H9 (cell line): ENCODE results near the gene ACOXL. TPM values are rescaled to one million over a fixed set of nuclear protein-coding genes. Genes with fewer than 3 reads are reported as not detected.

ENCODE experiments used
- DNase-seq: peaks from one replicate; pipeline ENCODE4 v3.0.0-alpha.2; 2017
- H2AFZ ChIP-seq: one replicate; pipeline ENCODE4 v1.6.1; 2013; ENCODE audit warnings: mild to moderate bottlenecking, low read length, control low read depth, moderate library complexity
- H2AK5ac ChIP-seq: 2 replicates; pipeline ENCODE4 v1.6.1; 2013; ENCODE audit warnings: low read length, control low read depth, mixed read lengths; ENCODE audit not compliant: insufficient read length
- H2BK120ac ChIP-seq: one replicate; pipeline ENCODE4 v1.6.1; 2013; ENCODE audit warnings: low read depth, mild to moderate bottlenecking, low read length, control low read depth, inconsistent platforms; ENCODE audit not compliant: poor library complexity, severe bottlenecking
- H2BK12ac ChIP-seq: 2 replicates; pipeline ENCODE4 v1.6.1; 2013; ENCODE audit warnings: low read length, control low read depth, mixed read lengths, low read depth; ENCODE audit not compliant: insufficient read length
- H2BK15ac ChIP-seq: 2 replicates; pipeline ENCODE4 v1.6.1; 2013; ENCODE audit warnings: low read depth, low read length, control low read depth
- H2BK20ac ChIP-seq: one replicate; pipeline ENCODE4 v1.6.1; 2013; ENCODE audit warnings: low read depth, mild to moderate bottlenecking, low read length, control low read depth, inconsistent platforms; ENCODE audit not compliant: poor library complexity, severe bottlenecking
- H2BK5ac ChIP-seq: 2 replicates; pipeline ENCODE4 v1.6.1; 2013; ENCODE audit warnings: low read length, control low read depth, mixed read lengths; ENCODE audit not compliant: insufficient read length
- H3K14ac ChIP-seq: 2 replicates; pipeline ENCODE4 v1.6.1; 2013; ENCODE audit warnings: low read length, control low read depth; ENCODE audit not compliant: insufficient read depth
- H3K18ac ChIP-seq: 2 replicates; pipeline ENCODE4 v1.6.1; 2013; ENCODE audit warnings: low read depth, mild to moderate bottlenecking, mixed read lengths, low read length, control low read depth; ENCODE audit not compliant: insufficient read length
- H3K23ac ChIP-seq: 2 replicates; pipeline ENCODE4 v1.6.1; 2013; ENCODE audit warnings: low read length, control low read depth, mixed read lengths, low read depth; ENCODE audit not compliant: insufficient read length
- H3K23me2 ChIP-seq: 2 replicates; pipeline ENCODE4 v1.6.1; 2013; ENCODE audit warnings: low read depth, mild to moderate bottlenecking, mixed read lengths, low read length, control low read depth; ENCODE audit not compliant: insufficient read length, poor library complexity, severe bottlenecking
- H3K27ac ChIP-seq: 2 replicates; pipeline ENCODE4 v1.5.1; 2013; ENCODE audit warnings: low read length, control low read depth, mixed read lengths, low read depth; ENCODE audit not compliant: insufficient read length
- H3K27me3 ChIP-seq: 2 replicates; pipeline ENCODE4 v1.6.1; 2013; ENCODE audit warnings: low read length, control low read depth, inconsistent platforms; ENCODE audit not compliant: insufficient read depth
- H3K4ac ChIP-seq: 2 replicates; pipeline ENCODE4 v1.6.1; 2013; ENCODE audit warnings: low read depth, mild to moderate bottlenecking, control low read depth, inconsistent platforms, low read length, moderate library complexity
- H3K4me1 ChIP-seq: 2 replicates; pipeline ENCODE4 v1.6.1; 2013; ENCODE audit warnings: low read length, control low read depth, inconsistent platforms; ENCODE audit not compliant: insufficient read depth
- H3K4me2 ChIP-seq: 2 replicates; pipeline ENCODE4 v1.6.1; 2013; ENCODE audit warnings: low read length, control low read depth, mixed read lengths; ENCODE audit not compliant: insufficient read length, insufficient read depth
- H3K56ac ChIP-seq: 2 replicates; pipeline ENCODE4 v1.6.1; 2013; ENCODE audit warnings: low read depth, mild to moderate bottlenecking, mixed read lengths, low read length, control low read depth; ENCODE audit not compliant: insufficient read length
- H3K79me1 ChIP-seq: 2 replicates; pipeline ENCODE4 v1.6.1; 2013; ENCODE audit warnings: low read depth, mild to moderate bottlenecking, moderate library complexity, low read length, control low read depth, inconsistent platforms; ENCODE audit not compliant: insufficient read depth, poor library complexity, severe bottlenecking
- H3K79me2 ChIP-seq: 2 replicates; pipeline ENCODE4 v1.6.1; 2013; ENCODE audit warnings: low read length, control low read depth, inconsistent platforms; ENCODE audit not compliant: insufficient read depth
- H3K9ac ChIP-seq: 2 replicates; pipeline ENCODE4 v1.6.1; 2013; ENCODE audit warnings: low read length, control low read depth, mixed read lengths; ENCODE audit not compliant: insufficient read length; ENCODE audit errors: extremely low read depth
- H3K9me3 ChIP-seq: one replicate; pipeline ENCODE4 v1.6.1; 2013; ENCODE audit warnings: low read depth, low read length, inconsistent platforms; ENCODE audit not compliant: control insufficient read depth
- H3T11ph ChIP-seq: one replicate; pipeline ENCODE4 v1.6.1; 2013; ENCODE audit warnings: mild to moderate bottlenecking, low read length, control low read depth, inconsistent platforms
- H4K20me1 ChIP-seq: one replicate; pipeline ENCODE4 v1.6.1; 2013; ENCODE audit not compliant: control insufficient read depth, insufficient read length, insufficient read depth
- H4K5ac ChIP-seq: 2 replicates; pipeline ENCODE4 v1.6.1; 2013; ENCODE audit warnings: low read depth, mild to moderate bottlenecking, mixed read lengths, low read length, control low read depth; ENCODE audit not compliant: insufficient read length
- H4K8ac ChIP-seq: replicated peaks from 2 replicates; pipeline ENCODE4 v1.6.1; 2013; ENCODE audit warnings: low read length, control low read depth, mixed read lengths, low read depth; ENCODE audit not compliant: insufficient read length
- H4K91ac ChIP-seq: 2 replicates; pipeline ENCODE4 v1.6.1; 2013; ENCODE audit warnings: low read depth, mild to moderate bottlenecking, moderate library complexity, mixed read lengths, low read length, control low read depth; ENCODE audit not compliant: insufficient read length
- H3K27ac Mint-ChIP-seq, 3 experiments: 2 replicates in 2 of 3; 3 replicates in 1 of 3; pipeline ENCODE4 v1.8.0; 2020 to 2021; ENCODE audit warnings: mixed read lengths in 3 of 3, mild to moderate bottlenecking in 1 of 3, moderate library complexity in 1 of 3
- H3K27me3 Mint-ChIP-seq: 2 replicates; pipeline ENCODE4 v1.8.0; 2021; ENCODE audit warnings: low read depth, mild to moderate bottlenecking, moderate library complexity, mixed read lengths
- H3K36me3 Mint-ChIP-seq, 3 experiments: 2 replicates in 2 of 3; 3 replicates in 1 of 3; pipeline ENCODE4 v1.8.0; 2020 to 2021; ENCODE audit warnings: low read depth in 3 of 3, mixed read lengths in 3 of 3; ENCODE audit not compliant: insufficient read depth in 1 of 3
- H3K4me1 Mint-ChIP-seq, 2 experiments: 2 replicates each; pipeline ENCODE4 v1.8.0; 2020; ENCODE audit warnings: mixed read lengths in 2 of 2
- H3K4me3 Mint-ChIP-seq, 2 experiments: 2 replicates in 1 of 2; 3 replicates in 1 of 2; pipeline ENCODE4 v1.8.0; 2020 to 2021; ENCODE audit warnings: mild to moderate bottlenecking in 2 of 2, mixed read lengths in 2 of 2, moderate library complexity in 1 of 2
- H3K9me3 Mint-ChIP-seq, 2 experiments: 2 replicates in 1 of 2; 3 replicates in 1 of 2; pipeline ENCODE4 v1.8.0; 2020; ENCODE audit warnings: mild to moderate bottlenecking in 2 of 2, mixed read lengths in 2 of 2, moderate library complexity in 1 of 2
- CTCF ChIP-seq: fragments of 200-600 bp; sonication (generic); conservative IDR thresholded peaks from 3 replicates; pipeline ENCODE4 v1.8.0; 2021; ENCODE audit warnings: antibody characterized with exemption, mild to moderate bottlenecking
- WGBS: extraction: QIAGEN DNeasy Blood & Tissue Kit; methylation state at CpG from one replicate; pipeline ENCODE4 v1.1.7; 2013; ENCODE audit warnings: missing lambda C conversion rate, low lambda C conversion rate, mixed read lengths; ENCODE audit not compliant: insufficient read length; ENCODE audit errors: extremely low coverage; 5-methylcytosine and 5-hydroxymethylcytosine counted together
- total RNA-seq: library from RNA; stranded (reverse); gene quantifications from 2 replicates; pipeline ENCODE4 v1.2.1, GENCODE V29; 2021

ACOXL gene
- total RNA-seq, 1 experiment from 2014 or later: 37.6 TPM

- Histone ChIP-seq H3K4ac (no peak overlapping the region), H3K27ac (no peak overlapping the region), H3T11ph (no peak overlapping the region), H2BK120ac (no peak overlapping the region), H3K4me2 (no peak overlapping the region), H3K23me2 (no peaks in the 10 kb centered on the region), H2AK5ac (no peak overlapping the region), H4K91ac (no peak overlapping the region), H4K5ac (no peak overlapping the region), H3K9me3 (no peaks in the 10 kb centered on the region), H2BK15ac (no peak overlapping the region), H3K23ac (no peak overlapping the region), H3K56ac (no peak overlapping the region), H2AFZ (no peak overlapping the region), H2BK5ac (no peak overlapping the region), H3K79me2 (no peaks in the 10 kb centered on the region), H3K27me3 (no peaks in the 10 kb centered on the region), H3K18ac (no peak overlapping the region), H3K14ac (no peak overlapping the region), H3K4me1 (peaks cover 3% of the 10 kb centered on the region; the same call in 1 of the 2 replicates), H2BK20ac (no peak overlapping the region), H4K8ac (no peak overlapping the region), H2BK12ac (no peak overlapping the region), H3K79me1 (peaks cover 5% of the 10 kb centered on the region), H3K9ac (no peak overlapping the region), H4K20me1 (no peaks in the 10 kb centered on the region)
- Mint-ChIP-seq H3K4me1 (peaks cover 20 to 31% of the 10 kb centered on the region in 2 experiments), H3K27ac (no peak overlapping the region), H3K27me3 (no peaks in the 10 kb centered on the region), H3K36me3 (peaks cover 21 to 79% (median 67%) of the 10 kb centered on the region in 3 experiments; a peak in 6 of 7 replicates), H3K4me3 (no peak overlapping the region; a peak in 1 of 5 replicates), H3K9me3 (no peaks in the 10 kb centered on the region)
- DNase-seq: no peak
- no peak for TF ChIP-seq CTCF
- WGBS: no CpG with 5 or more reads among the region's 5 CpGs
Observed at GRCh38 chr2:111157071-111157661, 424.8 kb downstream of the ACOXL start.
